Measurements from ENCODE around the gene SHANK1. TPM values are rescaled to one million over a fixed set of nuclear protein-coding genes. Genes with fewer than 3 reads are reported as not detected.

Gene SHANK1
- 0.13 and 0.30 TPM in 2 replicates for total RNA-seq

GRCh38 chr19:50719566-50719965 is at the start of gene SHANK1:
Gene SHANK1, minus strand, starts transcription at chr19:50719802. Its CDS starts 2,883 bp downstream, at chr19:50716919.

GRCh38 chr19:50723069-50723468 is 3.5 kb upstream of the SHANK1 start, which contains the start of gene CLEC11A:
Gene CLEC11A, plus strand, starts transcription at chr19:50723364. Its CDS starts 162 bp downstream, at chr19:50723526.

GRCh38 chr19:50649433-50650391 is 69.9 kb downstream of the SHANK1 start, which contains the start of gene C19orf81:
Gene C19orf81, plus strand, starts transcription at chr19:50649445. Its CDS starts 0 bp downstream, at chr19:50649445.

GRCh38 chr19:50639121-50640112 is 80.2 kb downstream of the SHANK1 start, which contains the start of gene SYT3:
Gene SYT3, minus strand, starts transcription at chr19:50639881. Its CDS starts 2,470 bp downstream, at chr19:50637411.

Other genes starting within 250 kb of the SHANK1 start
- gene EMC10, start 243.3 kb downstream of the SHANK1 start, total RNA-seq = 77.8 and 90.0 TPM in 2 replicates
- gene GARIN5A, start 243.0 kb downstream of the SHANK1 start, total RNA-seq = not detected in 2 replicates
- gene JOSD2, start 208.6 kb downstream of the SHANK1 start, total RNA-seq = 24.2 and 42.2 TPM in 2 replicates
- gene ASPDH, start 205.9 kb downstream of the SHANK1 start, total RNA-seq = not detected in 2 replicates
- gene LRRC4B, start 151.4 kb downstream of the SHANK1 start, total RNA-seq = 0.05 TPM in 1 of 2 replicates, not detected in the other
- gene SYT3, start 79.9 kb downstream of the SHANK1 start, total RNA-seq = not detected in 2 replicates
- gene C19orf81, start 70.4 kb downstream of the SHANK1 start, total RNA-seq = 1.3 and 5.9 TPM in 2 replicates
- 11.5 and 19.5 TPM in 2 replicates for gene CLEC11A, start 3.6 kb upstream of the SHANK1 start, total RNA-seq
- gene GPR32, start 50.7 kb upstream of the SHANK1 start, total RNA-seq = not detected in 2 replicates
- not detected in 2 replicates for gene ACP4, start 70.6 kb upstream of the SHANK1 start, total RNA-seq
- gene KLK1, start 104.0 kb upstream of the SHANK1 start, total RNA-seq = not detected in 2 replicates
- not detected in 2 replicates for gene KLK15, start 113.8 kb upstream of the SHANK1 start, total RNA-seq
- not detected in 2 replicates for gene KLK3, start 135.1 kb upstream of the SHANK1 start, total RNA-seq
- gene KLK2, start 153.6 kb upstream of the SHANK1 start, total RNA-seq = not detected in 2 replicates
- gene KLK4, start 191.6 kb upstream of the SHANK1 start, total RNA-seq = not detected in 2 replicates
- gene KLK5, start 233.2 kb upstream of the SHANK1 start, total RNA-seq = not detected in 2 replicates
- not detected in 2 replicates for gene KLK6, start 249.8 kb upstream of the SHANK1 start, total RNA-seq